GM13977 (cell line): ENCODE results near the gene EIF4H.
"Not testable (repeated sequence)": the region's sequence is repeated elsewhere in the genome, so short reads cannot be mapped to it uniquely, and the experiment has no call there.

Source experiments
- DNase-seq: peaks from one replicate; pipeline ENCODE4 v3.0.0; 2012; ENCODE audit warnings: low spot score
- in situ Hi-C: fragments of 300-500 bp; cut with MboI; formaldehyde crosslinking; loops from one replicate; pipeline ENCODE4 v1.12.0; 2022; ENCODE audit warnings: low sequenced_read_pairs, low pct_unique_long_range_greater_than_20kb, mixed read lengths, inconsistent platforms; ENCODE audit not compliant: unreplicated experiment
- TF ChIP-seq, protein P1 (sequence below): IDR thresholded peaks from 2 replicates; pipeline ENCODE4 v1.5.1; 2012; ENCODE audit warnings: mild to moderate bottlenecking, control low read depth; ENCODE audit not compliant: insufficient read depth; ENCODE audit errors: extremely low read depth, missing control alignments

Gene EIF4H

DNA sequence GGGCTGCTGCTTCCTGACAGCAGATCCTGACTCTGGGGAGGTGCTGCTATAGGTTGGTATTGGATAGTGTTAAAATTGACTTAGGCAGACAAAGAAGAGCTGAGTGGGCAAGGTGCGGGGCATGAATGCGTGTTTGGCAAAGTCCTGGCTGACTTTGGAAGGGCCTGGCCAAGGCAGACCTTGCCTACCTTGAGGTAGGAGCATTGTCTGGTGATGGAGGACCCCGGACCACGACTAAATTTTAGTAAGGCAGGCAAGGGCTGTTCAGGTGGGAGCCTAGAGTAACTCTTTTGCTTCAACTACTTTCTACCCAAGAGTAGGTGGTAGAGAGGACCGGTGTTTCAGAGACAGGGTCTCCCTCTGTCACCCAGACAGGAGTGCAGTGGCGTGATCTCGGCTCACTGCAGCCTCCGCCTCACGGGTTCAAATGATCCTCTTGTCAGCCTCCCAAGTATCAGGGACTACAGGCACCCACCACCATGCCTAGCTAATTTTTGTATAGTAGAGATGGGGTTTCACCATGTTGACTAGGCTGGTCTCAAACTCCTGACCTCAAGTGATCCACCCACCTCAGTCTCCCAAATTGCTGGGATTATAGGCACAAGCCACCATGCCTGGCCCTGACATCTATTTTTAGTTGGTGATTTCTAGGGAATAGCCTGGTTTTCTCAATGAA lies 23.4 kb downstream of the EIF4H start:
- TF ChIP-seq, protein P1, sequence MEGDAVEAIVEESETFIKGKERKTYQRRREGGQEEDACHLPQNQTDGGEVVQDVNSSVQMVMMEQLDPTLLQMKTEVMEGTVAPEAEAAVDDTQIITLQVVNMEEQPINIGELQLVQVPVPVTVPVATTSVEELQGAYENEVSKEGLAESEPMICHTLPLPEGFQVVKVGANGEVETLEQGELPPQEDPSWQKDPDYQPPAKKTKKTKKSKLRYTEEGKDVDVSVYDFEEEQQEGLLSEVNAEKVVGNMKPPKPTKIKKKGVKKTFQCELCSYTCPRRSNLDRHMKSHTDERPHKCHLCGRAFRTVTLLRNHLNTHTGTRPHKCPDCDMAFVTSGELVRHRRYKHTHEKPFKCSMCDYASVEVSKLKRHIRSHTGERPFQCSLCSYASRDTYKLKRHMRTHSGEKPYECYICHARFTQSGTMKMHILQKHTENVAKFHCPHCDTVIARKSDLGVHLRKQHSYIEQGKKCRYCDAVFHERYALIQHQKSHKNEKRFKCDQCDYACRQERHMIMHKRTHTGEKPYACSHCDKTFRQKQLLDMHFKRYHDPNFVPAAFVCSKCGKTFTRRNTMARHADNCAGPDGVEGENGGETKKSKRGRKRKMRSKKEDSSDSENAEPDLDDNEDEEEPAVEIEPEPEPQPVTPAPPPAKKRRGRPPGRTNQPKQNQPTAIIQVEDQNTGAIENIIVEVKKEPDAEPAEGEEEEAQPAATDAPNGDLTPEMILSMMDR, result no peak
- in situ Hi-C loops, result loop anchor here (25.0 kb wide), 1 partner anchor 110 kb away; the partner anchor contains the start of gene LIMK1
- no peak for DNase-seq

DNA sequence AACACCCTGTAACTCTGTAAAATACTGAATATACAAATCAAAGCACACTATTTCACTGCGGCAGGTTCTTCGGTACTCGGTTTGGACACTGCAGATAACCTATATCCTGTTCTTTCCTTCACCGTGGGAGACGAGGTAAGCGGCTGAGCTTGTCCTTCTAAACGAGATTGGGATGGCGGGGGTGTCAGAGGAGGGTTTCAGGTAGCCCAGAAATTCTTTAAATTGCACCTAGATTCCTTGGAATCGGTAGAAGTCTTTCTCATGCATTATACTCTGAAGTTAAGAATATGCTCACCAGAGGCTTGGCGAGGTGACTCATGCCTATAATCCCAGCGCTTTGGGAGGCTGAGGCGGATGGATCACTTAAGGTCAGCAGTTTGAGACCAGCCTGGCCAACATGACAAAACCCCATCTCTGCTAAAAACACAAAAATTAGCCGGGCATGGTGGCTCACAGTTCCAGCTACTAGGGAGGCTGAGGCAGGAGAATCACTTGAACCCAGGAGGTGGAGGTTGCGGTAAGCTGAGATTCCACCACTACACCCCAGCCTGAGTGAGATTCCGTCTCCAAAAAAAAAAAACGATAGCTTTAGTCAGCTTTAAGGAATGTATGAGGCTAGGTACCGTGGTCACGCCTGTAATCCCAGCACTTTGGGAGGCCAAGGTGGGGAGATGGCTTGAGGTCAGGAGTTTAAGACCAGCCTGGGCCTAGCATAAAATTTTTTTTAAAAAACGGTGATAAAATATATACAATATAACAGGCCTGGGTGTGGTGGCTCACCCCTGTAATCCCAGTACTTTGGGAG lies 25.6 kb downstream of the EIF4H start:
- in situ Hi-C loops, result loop anchor here (25.0 kb wide), 1 partner anchor 112 kb away; the partner anchor contains the start of gene LIMK1
- TF ChIP-seq, protein P1, result no peak

DNA sequence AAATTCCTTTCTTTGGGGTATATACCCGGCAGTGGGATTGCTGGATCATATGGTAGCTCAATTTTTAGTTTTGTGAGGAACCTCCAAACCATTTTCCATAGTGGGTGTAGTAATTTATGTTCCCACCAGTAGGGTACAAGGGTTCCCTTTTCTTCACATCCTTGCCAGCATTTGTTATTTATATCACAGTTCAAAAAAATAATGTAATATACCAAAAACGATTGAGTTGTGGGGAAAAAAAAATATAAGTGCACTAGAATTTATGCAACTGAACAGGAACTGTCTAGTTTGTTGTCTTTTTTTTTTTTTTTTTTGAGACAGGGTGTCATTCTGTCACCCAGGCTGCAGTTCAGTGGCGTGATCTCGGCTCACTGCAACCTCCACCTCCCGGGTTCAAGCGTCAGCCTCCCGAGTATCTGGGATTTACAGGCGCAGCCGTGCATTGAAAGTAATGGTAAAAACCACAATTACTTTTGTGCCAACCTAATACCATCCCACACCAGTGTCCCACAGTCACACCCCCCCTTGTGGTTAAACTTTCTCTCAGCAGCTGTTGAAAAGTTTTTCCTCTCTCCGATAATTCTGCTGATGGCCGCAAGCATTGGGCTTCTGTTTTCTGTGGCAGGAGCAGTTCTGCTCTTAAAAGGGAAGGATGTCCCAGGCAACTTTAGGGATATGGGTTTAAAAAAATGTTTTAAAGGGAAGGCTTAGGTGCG lies 28.8 kb downstream of the EIF4H start:
- DNase-seq, result no peak
- TF ChIP-seq, protein P1, result peak; percentile 52
- in situ Hi-C loops, result no loop called here

More for the DNA sequence above, 25.6 kb downstream of the EIF4H start:
- DNase-seq, result no peak

DNA sequence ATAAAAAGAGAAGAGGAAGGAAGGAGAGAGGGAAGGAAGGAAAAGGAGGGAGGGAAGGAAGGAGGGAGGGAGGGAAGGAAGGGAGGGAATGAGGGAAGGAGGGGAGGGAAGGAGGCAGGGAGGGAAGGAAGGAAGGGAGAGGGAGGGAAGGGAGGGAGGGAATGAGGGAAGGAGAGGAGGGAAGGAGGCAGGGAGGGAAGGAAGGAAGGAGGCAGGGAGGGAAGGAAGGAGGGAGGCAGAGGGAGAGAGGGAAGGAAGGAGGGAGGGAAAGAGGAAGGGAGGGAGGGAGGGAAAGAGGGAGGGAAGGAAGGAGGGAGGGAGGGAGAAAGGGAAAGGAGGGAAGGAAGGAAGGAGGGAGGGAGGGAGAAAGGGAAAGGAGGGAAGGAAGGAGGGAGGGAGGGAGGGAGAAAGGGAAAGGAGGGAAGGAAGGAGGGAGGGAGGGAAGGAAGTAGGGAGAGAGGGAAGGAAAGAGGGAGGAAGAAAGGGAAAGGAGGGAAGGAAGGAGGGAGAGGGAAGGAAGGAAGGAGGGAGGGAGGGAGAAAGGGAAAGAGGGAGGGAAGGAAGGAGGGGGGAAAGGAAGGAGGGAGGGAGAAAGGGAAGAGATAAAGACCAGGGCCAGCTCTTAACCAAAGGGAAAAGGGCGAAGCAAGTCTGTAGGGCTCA lies 29.9 kb downstream of the EIF4H start:
- no peak for DNase-seq
- TF ChIP-seq, protein P1, result no peak
- in situ Hi-C loops, result no loop called here

DNA sequence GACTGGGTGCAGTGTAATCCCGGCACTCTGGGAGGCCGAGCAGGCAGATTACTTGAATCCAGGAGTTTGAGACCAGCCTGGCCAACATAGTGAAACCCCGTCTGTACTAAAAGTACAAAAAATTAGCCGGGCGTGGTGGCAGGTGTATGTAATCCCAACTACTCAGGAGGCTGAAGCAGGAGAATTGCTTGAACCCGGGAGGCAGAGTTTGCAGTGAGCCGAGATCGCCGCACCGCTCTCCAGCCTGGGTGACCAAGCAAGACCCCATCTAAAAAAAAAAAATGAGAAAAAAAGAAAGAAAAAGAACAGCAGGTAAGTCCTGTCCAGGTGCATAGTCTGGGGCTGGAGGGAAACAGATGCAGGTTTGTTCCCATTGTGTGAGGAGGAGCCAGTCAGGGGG lies 31.9 kb downstream of the EIF4H start:
- in situ Hi-C loops, result loop anchor here (5.0 kb wide), 1 partner anchor 196 kb away; no protein-coding TSS in a partner anchor
- not testable (repeated sequence) for DNase-seq

DNA sequence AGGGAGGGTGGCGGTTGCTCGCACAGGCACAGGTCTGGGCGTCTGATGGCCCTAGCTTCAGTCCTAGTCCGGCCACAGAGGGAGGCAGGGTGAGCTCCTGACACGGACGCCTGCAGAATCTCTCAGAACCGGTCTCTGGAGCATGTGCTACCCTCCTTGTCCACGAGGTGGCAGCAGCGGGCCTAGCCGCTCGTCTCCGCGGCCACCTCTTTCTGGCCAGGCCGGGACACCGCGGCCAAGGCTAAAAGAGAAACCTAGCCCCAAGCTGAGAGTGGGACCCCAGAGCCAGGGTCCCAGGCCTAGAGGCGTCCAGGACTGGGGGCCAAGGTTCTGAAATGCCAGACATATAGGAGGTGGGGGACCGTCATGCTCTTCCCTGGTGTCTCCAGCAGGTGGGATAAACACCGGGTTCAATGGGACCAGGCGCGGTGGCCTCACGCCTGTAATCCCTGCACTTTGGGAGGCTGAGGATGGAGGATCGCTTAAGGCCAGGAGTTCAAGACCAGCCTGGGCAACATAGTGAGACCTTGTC lies 32.5 kb downstream of the EIF4H start:
- TF ChIP-seq, protein P1, result peak; percentile 94
- in situ Hi-C loops, result loop anchor here (5.0 kb wide), 1 partner anchor 196 kb away; no protein-coding TSS in a partner anchor
- DNase-seq, result peak; percentile 83
